Right ventricle myocardium inferior (tissue), 1 donor: Measurements from ENCODE around the gene MYLK4. TPM values are rescaled to one million over a fixed set of nuclear protein-coding genes. Genes with fewer than 3 reads are reported as not detected.

Source experiments
- ATAC-seq: fragments of 200-7000 bp; cut with Tn5 transposase; one replicate; pipeline ENCODE4 v1.9.1; 2020; ENCODE audit warnings: mild to moderate bottlenecking, moderate library complexity
- DNase-seq: peaks from one replicate; pipeline ENCODE4 v3.0.0; 2021; ENCODE audit errors: missing footprints
- intact Hi-C: fragments of 100-400 bp; cut with DNase I; formaldehyde crosslinking; loops from one replicate; pipeline ENCODE4 v1.11.0; 2022
- total RNA-seq: library from RNA; stranded (reverse); fragmentation: NEBNext Ultra II Directional; extraction: Animal tissue kit (Norgen Biotek cat#: 25700); gene quantifications from one replicate; pipeline ENCODE4 v1.2.1, GENCODE V29; 2021
- donor health status: DM: no; HTN: yes; CAD: no; lungs with severe emphysema.

The MYLK4 gene
- total RNA-seq, 1 donor from 2014 or later: 2.0 TPM

- DNase-seq (no peak), ATAC-seq (no peak)
- intact Hi-C loops: no loop called here
Measured at GRCh38 chr6:2721219-2721618, 29.5 kb downstream of the MYLK4 start.

DNA sequence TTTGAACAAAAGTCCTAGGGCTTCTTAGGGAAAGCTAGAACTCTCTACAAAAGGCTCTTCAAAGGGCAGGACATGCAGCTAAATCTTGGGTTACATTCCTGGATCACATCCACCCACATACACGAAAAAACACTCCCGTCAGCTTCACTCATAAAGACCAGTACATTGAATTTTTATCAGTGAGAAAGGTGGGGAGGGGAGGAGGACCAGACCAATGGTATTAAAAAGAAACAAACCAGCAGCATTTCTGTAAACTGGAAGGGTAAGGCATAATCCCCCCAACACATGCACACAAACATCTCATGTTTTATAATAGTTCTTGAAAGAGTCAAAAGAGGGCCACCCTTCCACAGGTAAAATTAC is 31.6 kb downstream of the MYLK4 start:
- DNase-seq (no peak), ATAC-seq (no peak)
- intact Hi-C loops: no loop called here

- intact Hi-C loops: no loop called here
- ATAC-seq: no peak
Measured at GRCh38 chr6:2718334-2719092, 32.2 kb downstream of the MYLK4 start.

DNA sequence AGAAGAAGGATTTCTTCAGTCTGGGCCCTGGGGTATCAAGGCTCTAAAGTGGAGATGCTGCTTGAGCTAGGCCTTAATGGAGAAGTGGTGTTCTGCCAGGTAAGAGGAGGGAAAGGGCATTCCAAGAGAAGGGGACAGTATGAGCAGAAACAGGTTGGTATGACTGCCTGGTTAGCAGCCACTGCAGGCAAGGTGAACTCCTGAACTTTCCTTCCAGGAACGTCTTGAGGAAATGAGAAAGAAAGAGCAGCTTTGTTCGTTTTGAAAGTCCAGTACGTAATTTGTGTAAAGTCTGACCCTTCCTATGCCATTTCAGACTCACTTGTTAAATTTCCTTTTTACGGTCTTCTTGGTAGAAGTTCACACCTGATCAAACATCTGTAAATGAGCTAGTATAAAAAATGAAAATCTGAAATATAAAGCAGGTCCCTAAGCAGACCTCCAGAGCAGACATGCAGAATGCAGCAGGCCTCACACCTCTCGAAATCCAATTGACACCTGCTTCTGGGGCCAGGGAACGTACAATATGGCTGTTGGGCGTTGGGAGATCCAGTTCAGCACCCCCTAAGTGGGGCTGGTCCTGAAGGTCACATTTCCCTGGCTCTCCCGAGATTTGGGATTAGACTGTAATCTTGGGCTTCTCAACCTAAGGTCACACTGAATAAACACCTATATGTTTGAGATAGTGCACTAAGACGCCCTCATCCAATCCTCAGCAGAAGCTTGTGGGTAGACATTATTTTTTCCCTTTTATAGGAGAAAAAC is 33.6 kb downstream of the MYLK4 start:
- DNase-seq: no peak
- intact Hi-C loops: no loop called here
- ATAC-seq: no peak

More at GRCh38 chr6:2718334-2719092, 32.2 kb downstream of the MYLK4 start:
- no peak for DNase-seq

GRCh38 chr6:2715737-2716136 is 35.0 kb downstream of the MYLK4 start:
- intact Hi-C loops: no loop called here
- DNase-seq: no peak
- no peak for ATAC-seq

- ATAC-seq (no peak), DNase-seq (no peak)
- intact Hi-C loops: no loop called here
Measured at GRCh38 chr6:2714111-2714895, 36.4 kb downstream of the MYLK4 start.

DNA sequence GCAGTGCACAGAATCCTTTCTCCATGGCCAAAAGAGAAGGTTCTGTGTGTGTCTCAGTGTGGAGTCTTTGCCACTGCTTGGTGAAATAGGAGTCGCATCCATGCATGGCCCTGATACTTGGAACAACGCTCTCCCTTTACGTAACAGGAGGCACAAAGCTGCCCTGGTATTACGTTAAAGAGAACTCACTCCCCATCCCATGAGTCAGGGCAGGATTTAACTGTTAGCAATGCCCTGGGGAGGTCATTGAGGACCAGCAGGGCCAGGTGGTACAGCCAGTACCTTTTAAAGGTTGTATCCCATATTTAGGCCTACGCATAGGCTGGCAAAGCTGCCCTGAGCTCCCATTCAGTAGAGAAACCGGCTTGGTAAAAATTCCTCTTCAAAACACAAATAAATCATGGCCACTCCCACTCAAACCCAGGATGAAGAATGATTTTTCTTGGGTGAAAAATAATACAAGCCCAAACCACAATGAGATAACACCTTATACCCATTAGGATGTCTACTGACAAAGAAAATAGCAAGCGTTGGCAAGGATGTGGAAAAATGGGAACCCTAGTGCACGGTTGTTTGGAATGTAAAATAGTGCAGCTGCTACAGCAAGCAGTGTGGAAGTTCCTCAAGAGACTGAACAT is 37.1 kb downstream of the MYLK4 start:
- intact Hi-C loops: no loop called here
- no peak for DNase-seq
- ATAC-seq: no peak

- DNase-seq (no peak), ATAC-seq (peak; percentile 60)
- intact Hi-C loops: no loop called here
Measured at GRCh38 chr6:2712102-2712501, 38.6 kb downstream of the MYLK4 start.

DNA sequence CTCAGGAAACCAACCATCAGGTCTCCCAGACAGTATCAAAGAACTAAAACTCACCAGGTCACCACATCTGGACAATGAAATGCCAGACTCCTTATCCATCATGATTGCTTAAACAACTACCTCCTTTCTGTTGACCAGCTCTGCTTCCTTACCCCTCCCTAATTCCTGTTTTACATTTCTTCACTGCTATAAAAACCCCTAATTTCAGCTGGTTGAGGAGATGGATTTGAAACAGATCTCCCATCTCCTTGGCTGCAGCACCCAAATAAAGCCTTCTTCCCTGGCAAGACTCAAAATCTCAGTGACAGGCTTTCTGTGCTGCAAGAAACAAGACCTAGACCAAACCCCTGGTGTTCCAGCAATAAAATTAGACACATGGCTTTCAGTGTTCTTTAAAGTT is 40.3 kb downstream of the MYLK4 start:
- intact Hi-C loops: no loop called here
- DNase-seq (no peak), ATAC-seq (no peak)

DNA sequence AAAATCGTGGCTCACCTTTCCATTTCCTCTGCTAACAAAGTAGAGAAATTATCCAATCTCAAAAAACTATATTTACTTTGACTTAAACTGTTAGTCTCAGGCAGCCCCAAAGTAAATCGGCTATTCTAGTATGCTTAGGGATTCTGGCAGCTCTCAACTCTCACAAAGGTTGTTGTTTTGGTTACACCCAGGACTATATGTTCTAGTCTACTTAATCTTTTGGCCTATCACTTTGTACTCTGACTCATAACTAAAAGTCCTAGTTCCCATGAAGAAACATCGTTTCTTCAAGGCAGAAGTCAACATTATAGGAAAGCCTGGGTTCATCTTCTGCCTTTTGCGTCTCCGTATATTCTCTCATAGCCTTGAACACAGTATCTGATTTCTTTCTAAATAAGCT is 42.3 kb downstream of the MYLK4 start:
- DNase-seq: no peak
- ATAC-seq: no peak
- intact Hi-C loops: no loop called here

DNA sequence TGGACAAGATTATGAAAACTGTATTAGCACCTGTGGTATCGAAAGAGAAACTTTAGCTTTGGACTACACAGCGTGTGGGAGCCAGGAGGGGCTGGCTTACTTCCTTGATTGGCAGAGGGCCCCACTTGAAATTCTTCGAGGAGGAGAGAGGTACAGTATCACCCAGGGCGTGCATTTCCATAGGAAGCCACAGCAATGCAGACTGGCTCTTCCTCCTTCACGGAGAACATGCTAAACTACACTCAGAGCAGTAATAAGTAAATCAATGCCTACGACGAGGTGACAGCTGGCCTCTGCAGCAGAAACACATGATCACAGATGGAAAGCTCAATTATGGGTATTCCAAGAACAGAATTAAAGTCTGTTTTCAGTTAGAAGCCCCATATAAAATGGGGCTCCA is 44.2 kb downstream of the MYLK4 start:
- no peak for DNase-seq
- ATAC-seq: no peak
- intact Hi-C loops: no loop called here

- DNase-seq (no peak), ATAC-seq (no peak)
- intact Hi-C loops: no loop called here
Measured at GRCh38 chr6:2705256-2705655, 45.5 kb downstream of the MYLK4 start.

DNA sequence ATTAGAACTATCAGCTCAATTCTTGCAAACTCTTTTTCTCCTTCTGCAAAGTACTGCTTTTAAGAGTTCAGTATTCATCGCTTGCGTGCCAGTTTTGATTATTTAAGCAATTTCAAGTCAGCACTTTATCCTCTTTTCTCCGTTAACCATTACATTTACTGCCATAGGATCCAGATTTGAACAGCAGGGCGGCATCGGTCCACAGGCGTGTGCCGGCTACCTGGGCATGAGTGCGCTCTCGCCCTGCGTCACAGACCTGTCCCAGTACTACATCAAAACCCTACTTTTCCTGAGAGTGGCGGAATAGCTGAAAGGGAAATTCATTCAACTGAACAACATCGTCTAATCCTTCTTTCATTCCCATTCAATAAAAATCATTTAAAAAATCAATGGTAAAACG is 53.4 kb downstream of the MYLK4 start:
- DNase-seq (no peak), ATAC-seq (no peak)
- intact Hi-C loops: loop anchor here (5.0 kb wide), 1 partner anchor 1100 kb away; no protein-coding TSS in a partner anchor

- ATAC-seq (no peak), DNase-seq (no peak)
- intact Hi-C loops: loop anchor here (5.0 kb wide), 1 partner anchor 1098 kb away; no protein-coding TSS in a partner anchor
Measured at GRCh38 chr6:2695454-2696095, 55.1 kb downstream of the MYLK4 start.

GRCh38 chr6:2693231-2693630 is 57.5 kb downstream of the MYLK4 start:
- no peak for ATAC-seq
- intact Hi-C loops: no loop called here
- no peak for DNase-seq

DNA sequence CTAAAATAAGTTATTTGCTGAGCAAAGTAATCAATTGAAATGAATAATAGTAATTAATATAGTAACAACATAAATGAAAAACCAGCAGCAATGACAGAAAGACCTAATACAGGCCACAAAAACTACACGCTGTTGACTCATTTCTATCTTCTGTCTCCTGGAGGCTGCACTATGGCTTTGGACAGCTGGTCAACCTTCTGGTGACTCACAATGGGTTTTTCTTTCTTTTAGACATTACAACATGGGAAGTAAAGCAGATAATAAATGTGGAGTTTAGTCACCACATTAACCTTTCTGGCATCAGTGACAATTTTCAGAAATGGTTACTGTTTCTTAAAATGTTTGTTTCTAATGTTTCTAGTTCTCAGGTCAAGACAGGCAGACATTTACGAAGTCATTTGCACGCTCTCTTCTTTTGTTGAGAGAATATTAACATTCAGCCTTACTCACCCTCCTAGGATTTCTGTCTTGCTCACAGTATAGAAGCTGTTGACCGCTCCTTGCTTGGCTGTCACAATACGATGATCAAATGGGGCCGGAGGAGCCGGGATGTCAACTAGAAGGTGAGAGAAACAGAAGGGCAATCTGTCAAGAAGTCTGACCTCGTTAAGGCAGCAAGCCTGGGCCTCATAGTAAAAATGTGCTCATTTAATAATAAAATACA is 62.2 kb downstream of the MYLK4 start:
- ATAC-seq: no peak
- no peak for DNase-seq

DNA sequence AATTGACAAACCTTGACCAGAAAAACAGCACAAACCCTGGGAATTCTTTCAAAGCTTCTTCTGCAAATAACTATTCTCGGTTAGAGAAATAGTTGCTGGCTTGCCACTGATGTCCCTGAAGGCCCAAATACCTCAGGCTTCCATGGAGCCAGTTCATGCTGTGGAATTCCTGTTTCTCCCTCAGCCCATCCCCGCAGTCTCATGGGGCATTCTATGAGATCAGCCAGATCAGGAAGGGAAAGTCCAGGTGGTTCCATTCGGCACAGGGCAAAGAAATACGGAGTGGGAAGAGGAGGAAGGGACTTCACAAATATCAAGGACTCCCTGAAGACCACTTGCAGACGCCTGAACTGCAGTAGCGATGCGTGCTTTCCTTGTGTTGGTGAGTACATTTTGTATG is 63.3 kb downstream of the MYLK4 start:
- no peak for ATAC-seq
- no peak for DNase-seq
- intact Hi-C loops: no loop called here

More for the DNA sequence above, 62.2 kb downstream of the MYLK4 start:
- intact Hi-C loops: no loop called here

GRCh38 chr6:2686515-2686914 is 64.2 kb downstream of the MYLK4 start:
- intact Hi-C loops: no loop called here
- ATAC-seq: no peak
- DNase-seq: no peak
